Ascending aorta (tissue), 2 donors: ENCODE measurements around the gene TMEM207. TPM values are rescaled to one million over a fixed set of nuclear protein-coding genes. Genes with fewer than 3 reads are reported as not detected.

Experiments used
- DNase-seq, 2 donors: peaks; one replicate each; pipeline ENCODE4 v3.0.0-alpha.2; 2019; ENCODE audit warnings: low spot score in 2 of 2
- H3K27ac ChIP-seq, 2 donors: fragments of 200-600 bp; sonication (generic); one replicate each; pipeline ENCODE4 v1.5.1; 2016 to 2017; ENCODE audit warnings: mild to moderate bottlenecking in 1 of 2
- H3K27me3 ChIP-seq: fragments of 200-600 bp; sonication (generic); one replicate; pipeline ENCODE4 v1.5.1; 2017
- H3K36me3 ChIP-seq, 2 donors: fragments of 200-600 bp; sonication (generic); one replicate each; pipeline ENCODE4 v1.5.1; 2016
- H3K4me1 ChIP-seq, 2 donors: fragments of 200-600 bp; sonication (generic); one replicate each; pipeline ENCODE4 v1.5.1; 2016 to 2017; ENCODE audit warnings: mild to moderate bottlenecking in 1 of 2
- H3K4me3 ChIP-seq, 2 donors: fragments of 200-600 bp; sonication (generic); one replicate each; pipeline ENCODE4 v1.5.1; 2016 to 2017; ENCODE audit warnings: mild to moderate bottlenecking in 1 of 2
- H3K9me3 ChIP-seq, 2 donors: fragments of 200-600 bp; sonication (generic); one replicate each; pipeline ENCODE4 v1.5.1; 2016
- intact Hi-C: fragments of 100-400 bp; cut with DNase I; formaldehyde crosslinking; loops from one replicate; pipeline ENCODE4 v1.15.1; 2023
- total RNA-seq: library from RNA; depleted of rRNA; stranded (reverse); fragments of >200 nt; gene quantifications from one replicate; pipeline ENCODE4 v1.1.0, GENCODE V29; 2016
- TF ChIP-seq, protein P1 (sequence below), 3 experiments: fragments of 200-600 bp in 2 of 3; fragments of 450-650 bp in 1 of 3; sonication (generic) in 2 of 3; IDR thresholded peaks; one replicate each; pipeline ENCODE4 v1.5.1; 2016 to 2019; ENCODE audit warnings: antibody characterized with exemption in 3 of 3, mild to moderate bottlenecking in 1 of 3, moderate library complexity in 1 of 3

TMEM207 gene
- total RNA-seq, 1 donor from 2014 or later, result not detected

GRCh38 chr3:190401963-190402362 is 47.7 kb downstream of the TMEM207 start:
- Histone ChIP-seq H3K4me1 (no peaks in the 10 kb centered on the region), H3K36me3 (no peaks in the 10 kb centered on the region), H3K27ac (no peak overlapping the region), H3K9me3 (no peaks in the 10 kb centered on the region), H3K4me3 (no peak overlapping the region), H3K27me3 (no peaks in the 10 kb centered on the region)
- TF ChIP-seq, protein P1, sequence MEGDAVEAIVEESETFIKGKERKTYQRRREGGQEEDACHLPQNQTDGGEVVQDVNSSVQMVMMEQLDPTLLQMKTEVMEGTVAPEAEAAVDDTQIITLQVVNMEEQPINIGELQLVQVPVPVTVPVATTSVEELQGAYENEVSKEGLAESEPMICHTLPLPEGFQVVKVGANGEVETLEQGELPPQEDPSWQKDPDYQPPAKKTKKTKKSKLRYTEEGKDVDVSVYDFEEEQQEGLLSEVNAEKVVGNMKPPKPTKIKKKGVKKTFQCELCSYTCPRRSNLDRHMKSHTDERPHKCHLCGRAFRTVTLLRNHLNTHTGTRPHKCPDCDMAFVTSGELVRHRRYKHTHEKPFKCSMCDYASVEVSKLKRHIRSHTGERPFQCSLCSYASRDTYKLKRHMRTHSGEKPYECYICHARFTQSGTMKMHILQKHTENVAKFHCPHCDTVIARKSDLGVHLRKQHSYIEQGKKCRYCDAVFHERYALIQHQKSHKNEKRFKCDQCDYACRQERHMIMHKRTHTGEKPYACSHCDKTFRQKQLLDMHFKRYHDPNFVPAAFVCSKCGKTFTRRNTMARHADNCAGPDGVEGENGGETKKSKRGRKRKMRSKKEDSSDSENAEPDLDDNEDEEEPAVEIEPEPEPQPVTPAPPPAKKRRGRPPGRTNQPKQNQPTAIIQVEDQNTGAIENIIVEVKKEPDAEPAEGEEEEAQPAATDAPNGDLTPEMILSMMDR (IDR thresholded peaks at IDR 0.05), result no peak
- intact Hi-C loops, result no loop called here
- no peak for DNase-seq

DNA sequence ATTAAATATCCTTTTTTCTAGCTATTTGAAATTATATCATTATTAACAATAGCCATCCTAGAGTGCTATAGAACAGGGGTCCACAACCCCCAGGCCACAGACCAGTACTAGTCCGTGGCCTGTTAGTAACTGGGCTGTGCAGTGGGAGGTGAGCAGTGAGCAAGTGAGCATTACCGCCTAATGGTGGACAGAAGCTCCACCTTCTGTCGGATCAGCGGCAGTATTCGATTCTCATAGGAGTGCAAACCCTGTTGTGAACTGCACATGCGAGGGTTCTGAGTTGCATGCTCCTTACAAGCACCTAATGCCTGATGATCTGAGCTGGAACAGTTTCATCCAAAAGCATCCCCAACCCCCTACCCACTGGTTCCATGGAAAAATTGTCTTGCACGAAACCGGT is 50.0 kb downstream of the TMEM207 start:
- intact Hi-C loops, result no loop called here
- Histone ChIP-seq H3K9me3 (no peaks in the 10 kb centered on the region), H3K27me3 (no peaks in the 10 kb centered on the region), H3K36me3 (no peaks in the 10 kb centered on the region), H3K4me1 (no peaks in the 10 kb centered on the region), H3K4me3 (no peak overlapping the region), H3K27ac (no peak overlapping the region)
- TF ChIP-seq, protein P1 (IDR thresholded peaks at IDR 0.05), result no peak
- no peak for DNase-seq

GRCh38 chr3:190397889-190398288 is 51.8 kb downstream of the TMEM207 start:
- no peak for DNase-seq
- Histone ChIP-seq H3K27me3 (no peaks in the 10 kb centered on the region), H3K4me1 (no peaks in the 10 kb centered on the region), H3K27ac (no peak overlapping the region), H3K4me3 (no peak overlapping the region), H3K36me3 (no peaks in the 10 kb centered on the region), H3K9me3 (no peaks in the 10 kb centered on the region)
- TF ChIP-seq, protein P1 (IDR thresholded peaks at IDR 0.05), result no peak
- intact Hi-C loops, result no loop called here

- no peaks in the 10 kb centered on the region for H3K4me1 ChIP-seq
- H3K27ac ChIP-seq, result no peak overlapping the region
- H3K9me3 ChIP-seq, result no peaks in the 10 kb centered on the region
- H3K27me3 ChIP-seq, result no peaks in the 10 kb centered on the region
- DNase-seq, result no peak
- intact Hi-C loops, result no loop called here
- H3K4me3 ChIP-seq, result no peak overlapping the region
- TF ChIP-seq, protein P1 (IDR thresholded peaks at IDR 0.05), result no peak
- no peaks in the 10 kb centered on the region for H3K36me3 ChIP-seq
These were observed 53.7 kb downstream of the TMEM207 start for GRCh38 chr3:190396001-190396400.

GRCh38 chr3:190388703-190389102 is 61.0 kb downstream of the TMEM207 start:
- Histone ChIP-seq H3K27ac (no peak overlapping the region), H3K27me3 (no peaks in the 10 kb centered on the region), H3K9me3 (no peaks in the 10 kb centered on the region), H3K4me1 (no peaks in the 10 kb centered on the region), H3K36me3 (no peaks in the 10 kb centered on the region), H3K4me3 (no peak overlapping the region)
- TF ChIP-seq, protein P1 (IDR thresholded peaks at IDR 0.05), result no peak
- intact Hi-C loops, result no loop called here
- DNase-seq, result no peak

DNA sequence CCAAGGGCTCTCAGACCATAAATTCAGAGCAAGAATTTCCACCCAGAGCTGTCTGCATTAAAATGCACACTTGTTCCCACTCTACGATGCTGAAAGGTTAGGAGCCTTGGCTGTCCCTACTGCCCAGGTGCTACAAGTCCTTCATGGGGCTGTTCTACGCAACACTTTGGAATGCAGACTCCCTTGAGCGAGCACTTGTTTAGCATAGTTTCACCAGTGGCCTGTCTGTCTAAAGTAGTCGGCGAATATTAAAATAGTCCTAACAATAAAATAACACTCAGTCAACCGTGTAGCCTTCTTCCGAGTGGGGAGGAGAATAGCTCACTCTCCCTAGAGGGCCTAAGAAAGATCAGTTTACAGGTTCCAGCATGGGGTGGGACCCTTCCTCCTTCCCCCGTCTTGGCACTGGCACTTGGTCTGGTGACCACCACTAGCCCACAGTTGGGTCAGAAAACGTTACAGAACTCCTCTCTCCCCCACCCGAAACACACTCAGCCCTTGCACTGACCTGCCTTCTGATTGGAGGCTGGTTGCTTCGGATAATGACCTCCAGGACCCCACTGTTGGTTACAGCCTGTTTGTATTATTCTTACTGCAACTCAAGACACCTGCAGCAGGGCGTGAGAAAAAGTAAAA is 62.0 kb downstream of the TMEM207 start, which contains the start of gene CLDN16:
TSS of gene CLDN16 (plus strand) at position 586 of the 636 bp plus-strand sequence. CDS start 167 bp downstream, outside the sequence.
- intact Hi-C loops, result no loop called here
- TF ChIP-seq, protein P1 (IDR thresholded peaks at IDR 0.05), result no peak
- no peaks in the 10 kb centered on the region for H3K9me3 ChIP-seq
- no peaks in the 10 kb centered on the region for H3K27me3 ChIP-seq
- no peak within 1 kb of the TSS for H3K27ac ChIP-seq
- no peaks in the 10 kb centered on the region for H3K4me1 ChIP-seq
- H3K4me3 ChIP-seq, result no peak within 1 kb of the TSS
- no peaks in the 10 kb centered on the region for H3K36me3 ChIP-seq
- DNase-seq, result no peak
